HG03159 (cell line): ENCODE results near the gene MFF.
A peak's percentile ranks its signal among the peaks of the same experiment; 100 is the strongest.

Experiments used
- ATAC-seq: cut with Tn5 transposase; IDR thresholded peaks from one replicate; pipeline ENCODE4 v1.9.1; 2021; ENCODE audit warnings: mild to moderate bottlenecking, moderate library complexity; ENCODE audit not compliant: unreplicated experiment

The MFF gene, protein sequence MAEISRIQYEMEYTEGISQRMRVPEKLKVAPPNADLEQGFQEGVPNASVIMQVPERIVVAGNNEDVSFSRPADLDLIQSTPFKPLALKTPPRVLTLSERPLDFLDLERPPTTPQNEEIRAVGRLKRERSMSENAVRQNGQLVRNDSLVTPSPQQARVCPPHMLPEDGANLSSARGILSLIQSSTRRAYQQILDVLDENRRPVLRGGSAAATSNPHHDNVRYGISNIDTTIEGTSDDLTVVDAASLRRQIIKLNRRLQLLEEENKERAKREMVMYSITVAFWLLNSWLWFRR

DNA sequence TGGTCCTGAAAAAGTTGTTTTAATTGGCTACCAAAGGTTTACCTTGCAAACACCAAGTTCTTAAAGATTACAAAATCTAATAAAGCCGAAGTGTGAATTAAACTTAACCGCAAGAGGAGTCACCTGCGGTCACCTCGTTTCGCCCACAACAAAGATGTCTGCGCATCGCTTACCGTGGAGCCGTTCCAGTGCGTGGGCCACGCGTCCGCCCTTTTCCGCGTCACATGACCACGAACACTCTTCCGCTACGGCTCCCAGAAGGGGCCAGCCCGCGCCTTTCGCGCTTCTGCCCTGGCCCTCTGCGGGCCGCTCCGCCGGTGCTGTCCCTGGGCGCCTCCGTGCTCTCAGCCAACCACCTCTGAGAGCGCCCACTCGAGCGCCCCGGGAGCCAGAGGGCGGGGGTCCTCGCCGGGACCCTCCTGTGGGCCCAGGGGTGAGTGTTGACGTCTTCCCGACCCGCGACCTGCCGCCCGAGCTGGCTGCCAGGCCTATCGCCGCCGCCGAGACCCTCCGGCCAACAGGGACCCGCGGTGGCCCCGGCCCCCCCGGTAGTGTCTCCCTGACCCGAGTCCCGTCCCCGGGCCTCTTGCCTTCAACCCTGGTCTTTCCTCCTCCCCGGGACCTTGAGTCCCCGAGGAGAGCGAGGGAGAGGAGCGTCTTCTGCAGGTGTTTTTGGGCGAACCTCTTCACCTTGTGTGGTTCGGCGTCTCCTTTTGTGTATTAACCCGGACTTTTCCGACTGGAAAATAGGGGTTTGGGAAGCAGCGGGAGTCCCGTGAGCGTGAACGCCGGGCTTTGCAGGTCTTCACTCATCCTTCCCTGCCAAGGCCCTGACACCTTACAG is at the start of gene MFF:
TSS of gene MFF (plus strand) at position 257 of the 844 bp plus-strand sequence. CDS start 5,415 bp downstream, outside the sequence.
- peak; percentile 99 for ATAC-seq

DNA sequence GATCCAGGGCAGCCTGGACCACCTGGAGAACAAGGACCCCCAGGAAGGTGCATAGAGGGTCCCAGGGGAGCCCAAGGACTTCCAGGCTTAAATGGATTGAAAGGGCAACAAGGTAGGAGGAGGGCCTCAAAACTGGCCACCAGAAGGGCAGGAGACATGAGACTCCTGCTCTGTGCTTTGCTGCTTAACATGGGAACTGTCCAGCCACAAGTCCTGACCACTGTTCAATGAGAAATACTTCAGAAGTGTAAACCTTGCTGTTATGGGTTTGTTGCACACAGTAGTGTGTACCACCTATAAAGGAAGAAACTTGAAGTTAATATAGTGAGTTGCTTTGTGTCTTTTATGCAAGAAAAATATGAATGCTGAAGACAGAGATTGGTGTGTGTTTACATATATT is 44.2 kb upstream of the MFF start:
- ATAC-seq: no peak

DNA sequence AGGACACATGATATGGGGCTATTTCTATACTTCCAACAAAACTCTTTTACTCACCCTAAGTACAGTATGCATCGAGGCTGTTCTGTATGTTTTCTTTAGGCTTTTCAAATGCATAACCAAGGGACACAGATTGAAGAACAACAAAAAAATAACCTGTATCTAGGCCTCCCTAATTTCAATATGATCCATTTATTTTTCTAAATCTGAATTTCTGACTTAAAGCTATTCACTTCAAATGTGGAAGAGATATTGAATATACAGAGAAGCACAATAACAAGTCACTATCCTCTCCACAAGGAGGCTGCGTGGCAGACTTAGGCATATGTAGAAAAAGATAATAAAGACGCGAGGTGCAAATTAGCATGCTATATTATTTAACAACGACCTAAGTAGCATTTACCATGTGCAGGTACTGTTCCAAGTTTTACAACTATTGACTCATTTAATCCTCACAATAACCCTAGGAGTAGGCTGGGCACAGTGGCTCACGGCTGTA is 39.3 kb upstream of the MFF start:
- ATAC-seq: no peak

DNA sequence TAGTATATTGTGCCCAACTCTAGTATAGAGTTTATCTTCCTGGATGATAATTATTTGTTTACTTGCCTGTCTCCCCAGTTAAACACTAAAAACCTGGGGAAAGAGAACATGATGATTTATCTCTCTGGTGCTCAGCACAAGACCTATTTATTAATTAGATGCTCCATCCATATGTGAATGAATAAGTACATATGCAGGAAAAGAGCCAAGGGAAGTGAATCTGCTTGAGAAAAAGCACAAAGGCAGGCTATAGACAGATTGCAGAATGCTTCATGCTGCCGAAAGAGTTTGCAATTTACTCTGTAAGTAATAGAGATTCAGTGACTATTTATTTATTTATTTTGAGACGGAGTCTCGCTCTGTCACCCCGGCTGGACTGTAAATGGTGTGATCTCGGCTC is 37.3 kb upstream of the MFF start:
- no peak for ATAC-seq

DNA sequence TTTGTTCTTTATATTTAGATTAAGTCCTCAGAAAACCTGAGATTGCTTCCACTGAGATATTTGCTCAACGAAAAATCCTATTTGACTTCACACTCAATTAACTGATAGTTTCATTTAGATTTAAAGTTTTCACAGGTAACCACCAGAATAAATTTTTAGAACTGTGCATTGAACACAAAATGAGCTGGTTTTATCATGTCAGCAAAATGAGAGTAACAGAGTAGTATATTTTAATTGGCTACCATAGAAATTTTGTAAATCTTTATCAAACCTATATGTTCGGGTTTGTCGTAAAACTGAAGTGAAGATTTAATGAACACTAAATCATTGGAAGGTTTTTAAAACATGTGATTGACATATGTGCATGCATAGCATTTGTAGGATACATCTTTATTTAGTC is 32.7 kb upstream of the MFF start:
- no peak for ATAC-seq

DNA sequence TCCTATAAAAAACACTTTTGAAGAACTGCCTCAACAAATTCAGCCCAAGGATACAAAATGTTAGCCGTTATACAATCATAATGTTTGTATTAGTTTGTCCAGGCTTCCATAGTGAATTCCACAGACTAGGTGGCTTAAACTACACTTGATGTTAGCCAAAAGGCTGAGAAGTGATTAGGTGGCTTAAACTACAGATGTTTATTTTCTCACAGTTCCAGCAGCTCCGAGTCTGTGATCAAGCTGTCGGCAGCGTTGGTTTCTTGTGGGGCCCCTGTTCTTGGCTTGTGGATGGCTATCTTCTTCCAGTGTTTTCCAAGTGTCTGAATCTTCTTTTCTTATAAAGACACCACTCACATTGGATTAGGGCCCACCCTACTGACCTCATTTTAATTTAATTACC is 31.5 kb upstream of the MFF start:
- ATAC-seq: no peak

DNA sequence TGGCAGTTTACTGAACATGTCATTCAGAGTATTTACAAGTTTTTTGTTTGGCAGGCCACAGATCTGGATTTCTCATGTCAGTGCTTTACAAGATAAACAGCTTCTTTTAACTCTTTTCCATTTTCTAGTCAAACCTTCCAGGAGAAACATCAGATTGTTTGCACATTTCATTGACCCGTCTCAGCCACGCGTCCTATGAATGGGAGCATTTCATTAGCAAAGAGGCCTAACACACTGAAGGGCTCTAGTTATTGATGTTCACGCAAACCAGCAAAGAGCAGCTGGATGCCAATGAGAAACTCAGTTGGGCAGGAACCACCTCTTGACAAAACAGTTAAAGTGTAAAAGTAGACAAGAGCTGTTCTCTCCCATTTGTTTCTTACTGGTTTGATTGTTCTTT is 29.2 kb upstream of the MFF start:
- ATAC-seq: no peak

DNA sequence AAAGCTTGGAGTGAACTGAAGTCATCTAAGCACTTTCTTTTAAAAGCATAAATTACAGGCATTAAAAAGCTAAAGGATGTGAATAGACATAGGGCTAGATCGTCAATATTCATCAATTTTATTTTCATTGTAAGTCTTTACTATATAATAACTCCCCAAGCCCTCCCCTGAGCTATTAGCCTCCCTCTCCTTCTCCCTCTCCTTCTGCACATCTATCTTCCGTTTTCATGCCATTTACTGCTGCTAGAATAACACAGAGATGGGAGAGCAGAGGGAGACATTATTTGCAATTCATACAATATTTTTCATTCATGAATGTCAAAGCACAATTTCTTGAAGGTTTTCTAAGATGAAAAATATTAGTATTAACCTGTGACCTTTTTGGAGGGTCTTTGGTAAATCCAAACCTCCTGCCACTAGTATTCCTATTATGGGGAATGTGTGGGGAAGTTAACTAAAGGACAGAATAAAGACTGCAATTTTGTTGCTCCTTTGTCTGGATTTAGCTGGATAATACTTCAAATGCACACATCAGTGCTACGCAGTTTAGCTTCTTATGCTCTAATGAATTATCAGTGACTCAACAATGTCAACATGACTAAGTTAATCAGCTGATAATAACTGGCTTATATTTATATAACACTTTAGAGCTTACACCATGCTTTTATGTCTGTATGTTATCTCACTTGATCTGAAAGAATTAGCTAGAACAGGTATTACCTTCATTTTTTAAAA is 28.2 kb upstream of the MFF start:
- no peak for ATAC-seq

DNA sequence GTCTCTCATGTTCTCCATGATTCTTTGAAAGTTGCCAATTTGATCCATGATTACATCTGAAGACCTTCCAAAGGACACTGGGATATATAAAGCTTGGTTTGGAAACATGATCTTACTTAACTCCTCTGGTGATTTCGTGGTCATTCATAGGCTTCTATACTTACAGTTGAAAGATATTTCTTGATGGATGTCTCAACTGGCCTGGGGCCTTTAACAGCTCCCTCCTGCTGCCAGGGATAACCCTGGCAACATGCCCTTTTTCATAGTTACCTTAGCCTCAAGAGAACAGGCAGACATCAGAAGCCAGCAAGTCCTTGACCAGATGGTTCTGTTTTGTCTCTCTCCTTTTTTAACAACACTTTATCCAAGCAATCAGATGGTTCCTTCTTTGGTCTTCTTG is 23.5 kb upstream of the MFF start:
- no peak for ATAC-seq

DNA sequence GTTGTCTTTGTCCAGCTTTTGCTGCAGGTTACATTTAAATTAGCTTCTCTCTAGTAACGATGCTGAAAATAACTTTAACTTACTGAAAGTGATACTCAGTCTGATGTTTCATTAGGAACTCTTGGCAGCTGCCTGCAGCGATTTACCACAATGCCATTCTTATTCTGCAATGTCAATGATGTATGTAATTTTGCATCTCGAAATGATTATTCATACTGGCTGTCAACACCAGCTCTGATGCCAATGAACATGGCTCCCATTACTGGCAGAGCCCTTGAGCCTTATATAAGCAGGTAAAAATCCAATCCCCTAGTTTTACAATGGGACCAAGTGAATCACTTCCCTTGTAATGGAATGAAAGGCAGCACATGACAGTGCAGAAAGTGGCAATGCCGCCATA is 16.3 kb upstream of the MFF start:
- ATAC-seq: peak; percentile 93

DNA sequence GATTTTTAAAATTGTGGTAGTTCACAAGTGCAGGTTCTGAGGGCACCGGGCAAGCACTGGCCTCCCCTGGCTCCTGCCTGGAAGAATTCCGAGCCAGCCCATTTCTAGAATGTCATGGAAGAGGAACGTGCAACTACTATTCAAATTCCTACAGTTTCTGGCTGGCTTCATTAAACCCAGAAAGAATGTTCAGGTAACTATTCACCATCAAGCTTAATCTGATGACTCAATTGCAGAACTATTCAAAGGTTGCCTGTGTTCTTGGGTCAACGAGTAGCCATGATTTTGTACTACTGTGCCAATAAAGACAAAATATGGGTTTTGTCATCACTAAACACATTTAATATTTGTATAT is 14.3 kb upstream of the MFF start:
- no peak for ATAC-seq

DNA sequence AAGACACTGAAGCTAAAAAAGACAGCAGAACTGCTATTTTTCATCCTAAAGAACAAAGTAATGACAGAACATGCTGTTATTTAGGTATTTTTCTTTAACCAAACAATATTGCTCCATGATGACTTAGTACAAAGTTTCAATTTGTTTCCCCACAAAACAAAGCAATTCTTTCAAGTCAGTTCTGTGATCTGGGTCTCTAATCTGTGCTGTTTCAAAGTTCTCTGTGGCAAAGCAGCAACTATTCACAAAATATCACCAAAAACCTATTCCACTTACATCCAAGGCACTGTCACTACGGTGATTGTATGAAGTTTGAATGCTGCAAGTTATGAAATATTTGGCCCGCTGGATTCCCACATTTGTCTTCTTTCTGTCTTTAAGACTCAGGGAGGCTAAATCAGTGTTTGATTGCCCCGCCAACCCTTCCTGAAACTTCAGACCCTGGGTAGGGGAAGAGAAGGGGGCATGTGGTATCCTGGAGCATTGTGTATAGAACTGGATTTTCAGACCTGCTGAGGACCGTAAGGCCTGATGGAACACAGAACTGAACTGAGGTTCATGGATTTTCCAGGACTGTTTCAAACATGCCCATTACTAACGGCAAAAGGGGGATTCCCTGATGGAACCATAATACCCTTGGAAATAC is 13.1 kb upstream of the MFF start:
- no peak for ATAC-seq

DNA sequence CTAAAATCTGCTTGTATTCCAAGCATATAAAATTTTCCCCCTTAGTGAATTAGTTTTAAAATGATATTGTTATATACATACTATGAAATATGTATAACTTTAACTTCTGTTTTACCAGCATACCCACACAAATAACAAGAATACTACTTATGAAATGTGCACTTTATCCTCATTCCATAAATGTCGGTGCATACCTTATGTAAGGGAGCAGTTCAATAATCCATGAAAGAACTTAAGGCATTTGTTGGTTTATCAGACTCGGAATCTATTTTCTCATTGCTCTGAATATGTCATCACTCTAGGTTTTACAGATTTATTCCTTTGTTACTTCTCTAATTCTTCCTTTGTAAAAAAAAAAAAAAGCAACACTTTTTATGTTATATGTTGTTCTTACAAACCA is 12.5 kb upstream of the MFF start:
- ATAC-seq: no peak

DNA sequence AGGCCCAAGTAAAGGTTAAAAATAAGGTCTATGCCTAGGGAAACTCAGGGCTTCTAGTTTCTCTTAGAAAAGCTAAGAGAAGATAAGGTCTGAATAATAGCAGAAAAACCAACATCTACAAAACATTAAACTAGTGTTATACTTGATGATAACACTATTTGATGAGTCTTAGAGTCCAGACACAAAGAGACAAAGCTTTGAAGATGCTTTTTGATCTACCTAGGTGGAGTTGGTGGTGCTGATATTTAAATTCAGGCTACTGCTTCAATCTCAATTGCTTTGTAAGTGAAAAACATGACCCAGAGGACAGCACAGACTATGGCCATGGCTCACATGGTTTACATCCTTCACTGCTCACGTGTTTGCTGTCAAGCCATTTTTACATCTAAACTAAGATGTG is 11.7 kb upstream of the MFF start:
- no peak for ATAC-seq

DNA sequence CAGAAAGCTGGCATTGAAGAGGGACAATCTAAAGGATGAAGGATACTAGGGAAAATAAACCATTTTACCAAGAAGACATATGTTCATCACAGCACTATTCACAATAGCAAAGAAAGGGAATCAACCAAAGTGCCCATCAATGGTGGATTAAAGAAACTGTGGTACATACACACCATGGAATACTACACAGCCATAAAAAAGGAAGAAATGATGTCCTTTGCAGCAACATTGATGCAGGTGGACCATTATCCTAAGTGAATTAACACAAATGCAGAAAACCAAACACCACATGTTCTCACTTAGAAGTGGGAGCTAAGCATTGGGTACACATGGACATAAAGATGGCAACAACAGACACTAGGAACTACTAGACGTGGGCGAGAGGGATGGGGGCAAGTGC is 7.2 kb upstream of the MFF start:
- no peak for ATAC-seq

DNA sequence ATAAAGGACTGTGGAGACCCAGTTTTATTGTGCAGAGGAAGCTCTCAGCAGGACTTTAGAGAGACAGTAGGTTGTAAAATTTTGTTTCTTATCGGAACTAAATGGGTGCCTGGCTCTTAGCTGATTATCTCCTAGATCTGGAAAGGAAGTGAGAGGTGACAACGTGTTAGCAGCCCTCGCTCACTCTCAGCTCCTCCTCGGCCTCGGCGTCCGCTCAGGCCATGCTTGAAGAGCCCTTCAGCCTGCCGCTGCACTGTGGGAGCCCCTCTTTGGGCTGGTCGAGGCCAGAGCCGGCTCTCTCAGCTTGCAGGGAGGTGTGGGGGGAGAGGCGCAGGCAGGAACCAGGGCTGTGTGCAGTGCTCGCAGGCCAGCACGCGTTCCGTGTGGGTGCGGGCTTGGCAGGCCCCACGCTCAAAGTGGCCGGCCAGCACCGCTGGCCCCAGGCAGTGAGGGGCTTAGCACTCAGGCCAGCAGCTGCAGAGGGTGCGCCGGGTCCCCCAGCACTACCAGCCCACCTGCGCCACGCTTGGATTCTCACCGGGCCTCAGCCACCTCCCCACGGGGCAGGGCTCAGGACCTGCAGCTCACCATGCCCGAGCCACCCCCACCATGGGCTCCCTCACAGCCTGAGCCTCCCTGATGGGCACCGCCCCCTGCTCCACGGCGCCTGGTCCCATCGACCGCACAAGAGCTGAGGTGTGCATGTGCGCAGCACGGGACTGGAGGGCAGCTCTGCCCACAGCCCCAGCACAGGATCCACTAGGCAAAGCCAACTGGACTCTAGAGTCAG is 4.6 kb upstream of the MFF start:
- ATAC-seq: no peak

DNA sequence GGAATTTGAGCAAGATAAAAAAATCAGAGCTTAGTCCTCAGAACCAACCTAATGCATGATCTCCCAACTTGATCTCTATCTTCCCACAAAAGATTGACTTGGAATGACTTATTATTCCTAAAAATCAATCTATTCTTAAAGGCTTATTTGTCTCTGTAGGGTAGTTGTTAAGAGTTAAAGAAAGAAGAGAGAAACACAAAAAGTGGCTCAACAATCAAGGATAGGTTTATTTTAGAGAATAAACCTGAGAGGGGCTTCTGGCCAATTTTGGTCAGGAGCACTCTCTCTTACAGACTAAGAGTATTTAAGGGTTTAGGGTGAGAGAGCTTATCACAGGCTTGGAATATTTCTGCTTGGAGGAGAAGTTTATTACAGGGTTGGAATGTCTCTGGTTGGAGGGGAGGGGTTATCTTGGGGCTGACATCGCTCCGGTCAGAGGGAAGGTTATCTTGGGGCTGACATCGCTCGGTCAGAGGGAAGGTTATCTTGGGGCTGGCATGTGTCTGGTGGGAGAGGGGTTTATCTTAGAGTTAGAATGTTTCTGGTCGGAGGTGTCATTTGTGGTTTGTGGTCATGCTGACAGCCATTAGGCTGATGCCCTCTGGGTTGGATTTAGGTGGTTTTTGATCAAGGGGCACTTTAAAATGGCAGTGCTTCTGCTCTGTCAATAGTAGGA is 2.4 kb upstream of the MFF start:
- no peak for ATAC-seq

DNA sequence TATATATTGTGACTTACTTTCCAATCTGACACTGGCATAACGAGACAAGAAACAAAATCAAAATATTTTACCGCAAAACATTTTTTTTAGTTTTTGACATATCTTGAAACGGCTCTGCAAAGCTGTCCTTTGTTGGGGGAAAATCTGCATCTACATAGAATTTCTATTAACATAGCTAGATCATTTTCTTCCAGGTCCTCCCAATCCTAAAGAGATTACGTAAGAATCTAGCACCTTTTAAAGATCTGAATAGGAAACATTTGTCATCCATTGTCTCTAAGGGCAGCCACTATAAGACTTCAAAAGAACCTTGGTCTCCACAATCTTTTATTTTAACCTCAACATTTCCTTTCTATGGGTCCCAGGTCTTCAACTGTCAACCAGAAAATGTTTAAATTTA is 1.2 kb upstream of the MFF start:
- no peak for ATAC-seq

DNA sequence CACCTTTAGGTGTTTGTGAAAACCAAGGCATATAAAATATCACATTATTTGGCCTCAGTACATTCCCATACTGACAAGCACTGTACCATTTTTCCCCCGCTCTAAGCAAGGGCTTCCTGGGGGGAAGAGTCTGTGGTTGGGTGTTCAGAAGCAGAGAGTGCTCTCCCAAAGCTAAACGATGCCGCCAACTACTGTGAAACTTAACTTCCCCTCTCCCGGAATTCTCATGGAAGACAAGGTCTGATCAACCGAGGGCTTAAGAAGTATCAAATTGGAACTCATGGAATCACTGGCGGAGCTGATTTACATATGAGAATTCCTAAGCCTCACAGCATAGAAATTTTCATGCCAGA is 433 bp upstream of the MFF start:
- peak; percentile 17 for ATAC-seq

DNA sequence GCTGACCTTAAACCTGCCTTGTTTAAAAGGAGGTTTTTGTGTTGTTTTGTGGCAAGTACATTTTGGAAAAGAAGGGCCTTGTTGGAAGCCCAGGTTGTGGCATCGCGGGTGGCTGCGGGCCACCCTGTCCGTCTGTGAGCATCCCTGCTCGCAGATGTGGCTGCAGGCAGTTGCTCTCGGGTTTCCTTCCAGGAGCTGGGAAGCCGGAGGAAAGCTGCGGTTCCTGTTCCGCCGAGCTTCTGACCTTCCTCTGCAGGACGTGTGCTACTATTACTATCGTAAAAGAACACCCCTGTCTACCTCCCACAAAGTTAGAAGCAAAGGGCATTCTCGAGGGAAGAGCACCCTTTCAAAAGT is 766 bp downstream of the MFF start:
- peak; percentile 1 for ATAC-seq
